ENCODE measurements around the gene NET1. TPM values are rescaled to one million over a fixed set of nuclear protein-coding genes. Genes with fewer than 3 reads are reported as not detected.

The NET1 gene
- total RNA-seq, 1 donor from 2014 or later, result 97.5 TPM

GRCh38 chr10:5445006-5445405, 32.6 kb downstream of the NET1 start:
- no peaks in the 10 kb centered on the region for H3K36me3 Mint-ChIP-seq (ENCODE audit: insufficient read depth)

GRCh38 chr10:5446390-5446926, 34.1 kb downstream of the NET1 start:
- peak; percentile 92 for DNase-seq (ENCODE audit: low spot score, unreplicated experiment)
- no peaks in the 10 kb centered on the region for H3K27me3 Mint-ChIP-seq
- H3K36me3 Mint-ChIP-seq (ENCODE audit: insufficient read depth), result no peaks in the 10 kb centered on the region
- peaks cover 31% of the 10 kb centered on the region for H3K4me1 Mint-ChIP-seq (ENCODE audit: low read depth)
- H3K9me3 Mint-ChIP-seq (ENCODE audit: low read depth), result no peaks in the 10 kb centered on the region
- TF ChIP-seq CTCF (IDR thresholded peaks at IDR 0.05; ENCODE audit: unreplicated experiment), result no peak
- H3K4me3 Mint-ChIP-seq (ENCODE audit: low read depth), result peak overlapping the region; percentile 95
- peak overlapping the region; percentile 95 for H3K27ac Mint-ChIP-seq

More at GRCh38 chr10:5445006-5445405, 32.6 kb downstream of the NET1 start:
- DNase-seq (ENCODE audit: low spot score, unreplicated experiment), result no peak
- no peak for TF ChIP-seq CTCF (IDR thresholded peaks at IDR 0.05; ENCODE audit: unreplicated experiment)
- no peak overlapping the region for H3K27ac Mint-ChIP-seq
- H3K9me3 Mint-ChIP-seq (ENCODE audit: low read depth), result no peaks in the 10 kb centered on the region
- peaks cover 32% of the 10 kb centered on the region for H3K4me1 Mint-ChIP-seq (ENCODE audit: low read depth)
- H3K27me3 Mint-ChIP-seq, result no peaks in the 10 kb centered on the region
- H3K4me3 Mint-ChIP-seq (ENCODE audit: low read depth), result no peak overlapping the region

GRCh38 chr10:5447056-5447455, 34.7 kb downstream of the NET1 start:
- no peaks in the 10 kb centered on the region for H3K27me3 Mint-ChIP-seq
- H3K4me3 Mint-ChIP-seq (ENCODE audit: low read depth), result peak overlapping the region; percentile 95
- DNase-seq (ENCODE audit: low spot score, unreplicated experiment), result no peak
- H3K4me1 Mint-ChIP-seq (ENCODE audit: low read depth), result peaks cover 35% of the 10 kb centered on the region
- no peaks in the 10 kb centered on the region for H3K9me3 Mint-ChIP-seq (ENCODE audit: low read depth)
- peaks cover 1% of the 10 kb centered on the region for H3K36me3 Mint-ChIP-seq (ENCODE audit: insufficient read depth)
- peak overlapping the region; percentile 95 for H3K27ac Mint-ChIP-seq
- TF ChIP-seq CTCF (IDR thresholded peaks at IDR 0.05; ENCODE audit: unreplicated experiment), result no peak

- TF ChIP-seq CTCF (IDR thresholded peaks at IDR 0.05; ENCODE audit: unreplicated experiment), result no peak
- Mint-ChIP-seq H3K9me3 (ENCODE audit: low read depth) (no peaks in the 10 kb centered on the region), H3K27ac (peak overlapping the region; percentile 95), H3K27me3 (no peaks in the 10 kb centered on the region), H3K4me3 (ENCODE audit: low read depth) (peak overlapping the region; percentile 95), H3K36me3 (ENCODE audit: insufficient read depth) (peaks cover 4% of the 10 kb centered on the region), H3K4me1 (ENCODE audit: low read depth) (peaks cover 34% of the 10 kb centered on the region)
- no peak for DNase-seq (ENCODE audit: low spot score, unreplicated experiment)
Observed at GRCh38 chr10:5447611-5448071, 35.3 kb downstream of the NET1 start.

GRCh38 chr10:5448333-5449001, 36.1 kb downstream of the NET1 start:
- H3K9me3 Mint-ChIP-seq (ENCODE audit: low read depth), result no peaks in the 10 kb centered on the region
- DNase-seq (ENCODE audit: low spot score, unreplicated experiment), result no peak
- H3K27ac Mint-ChIP-seq, result peak overlapping the region; percentile 84
- peak overlapping the region; percentile 95 for H3K4me3 Mint-ChIP-seq (ENCODE audit: low read depth)
- no peaks in the 10 kb centered on the region for H3K27me3 Mint-ChIP-seq
- no peak for TF ChIP-seq CTCF (IDR thresholded peaks at IDR 0.05; ENCODE audit: unreplicated experiment)
- peaks cover 34% of the 10 kb centered on the region for H3K4me1 Mint-ChIP-seq (ENCODE audit: low read depth)
- H3K36me3 Mint-ChIP-seq (ENCODE audit: insufficient read depth), result peaks cover 9% of the 10 kb centered on the region

Data from progenitor cell of endocrine pancreas (in vitro differentiated cells).